GM12878 (cell line): ENCODE data around the gene AP1M1. TPM values are rescaled to one million over a fixed set of nuclear protein-coding genes. Genes with fewer than 3 reads are reported as not detected.

Experiments
- ATAC-seq: fragments of 200-7000 bp; cut with Tn5 transposase; 3 replicates; pipeline ENCODE4 v1.9.1; 2020; ENCODE audit warnings: mild to moderate bottlenecking, moderate library complexity
- BruUV-seq: library from RNA; stranded (reverse); fragments of 400-500 nt; replicated peaks from 2 replicates; lab custom pipeline; 2021; lab: Mats Ljungman, UMichigan
- CTCF ChIA-PET: fragments of 300-600 bp; sonication (Branson Sonifier 250); formaldehyde crosslinking; extraction: SDS; loops from one replicate; lab custom pipeline; 2021; ENCODE audit warnings: inconsistent platforms; lab: Yijun Ruan, JAX
- POLR2A ChIA-PET: fragments of 350-600 bp; formaldehyde crosslinking; extraction: SDS; loops from one replicate; lab custom pipeline; 2021; ENCODE audit warnings: inconsistent platforms; lab: Charles Lee
- RAD21 ChIA-PET: fragments of 300-600 bp; sonication (Branson Sonifier 250); formaldehyde crosslinking; loops from one replicate; lab custom pipeline; 2023; ENCODE audit warnings: antibody characterized with exemption; ENCODE audit not compliant: unreplicated experiment; lab: Charles Lee
- SMC1A ChIA-PET: fragments of 300-600 bp; sonication (Branson Sonifier 250); formaldehyde crosslinking; loops from one replicate; lab custom pipeline; 2023; ENCODE audit not compliant: unreplicated experiment, uncharacterized antibody; lab: Charles Lee
- DNase-seq: peaks from one replicate; pipeline ENCODE4 v3.0.0-alpha.2; 2011; ENCODE audit warnings: low read depth, low spot score
- FAIRE-seq: peaks from 3 replicates; lab custom pipeline; 2011; peaks lifted over from hg19 to GRCh38; lab: Jason Lieb, UNC
- H2AFZ ChIP-seq: 2 replicates; pipeline ENCODE4 v1.6.0; 2011; ENCODE audit warnings: low read depth, low read length, control low read depth; ENCODE audit not compliant: control insufficient read depth
- H3K27ac ChIP-seq: 2 replicates; pipeline ENCODE4 v1.5.1; 2011; ENCODE audit warnings: control low read depth; ENCODE audit not compliant: control insufficient read depth, insufficient read depth
- H3K27me3 ChIP-seq, 2 experiments: replicated peaks in 1 of 2; 2 replicates each; pipeline versions ENCODE4 v1.6.0 to v1.6.1; 2011; ENCODE audit warnings: low read length in 1 of 2; ENCODE audit not compliant: control insufficient read depth in 2 of 2, insufficient read depth in 2 of 2
- H3K36me3 ChIP-seq, 2 experiments: 2 replicates each; pipeline ENCODE4 v1.5.1; 2011; ENCODE audit warnings: low read length in 1 of 2; ENCODE audit not compliant: control insufficient read depth in 2 of 2, insufficient read depth in 2 of 2
- H3K4me1 ChIP-seq: 2 replicates; pipeline ENCODE4 v1.6.1; 2011; ENCODE audit warnings: mild to moderate bottlenecking, low read length, moderate library complexity, mixed read lengths; ENCODE audit not compliant: control insufficient read depth, insufficient read depth
- H3K4me2 ChIP-seq: 2 replicates; pipeline ENCODE4 v1.6.0; 2011; ENCODE audit warnings: control low read depth; ENCODE audit not compliant: control insufficient read depth, insufficient read depth
- H3K4me3 ChIP-seq: fragments of 200-600 bp; sonication (generic); 2 replicates; pipeline ENCODE4 v1.5.1; 2016
- H3K79me2 ChIP-seq: 2 replicates; pipeline ENCODE4 v1.6.0; 2011; ENCODE audit warnings: low read length; ENCODE audit not compliant: control insufficient read depth, insufficient read depth
- H3K9ac ChIP-seq: 2 replicates; pipeline ENCODE4 v1.8.0; 2011; ENCODE audit warnings: low read length, control low read depth, mixed read lengths; ENCODE audit not compliant: control insufficient read depth, insufficient read depth
- H3K9me3 ChIP-seq: replicated peaks from 3 replicates; pipeline ENCODE4 v1.5.1; 2011; ENCODE audit warnings: mild to moderate bottlenecking, low read length; ENCODE audit not compliant: control insufficient read depth, insufficient read depth
- H4K20me1 ChIP-seq: 2 replicates; pipeline ENCODE4 v1.6.0; 2011; ENCODE audit not compliant: control insufficient read depth, insufficient read depth
- BHLHE40 ChIP-seq, 2 experiments: fragments of 450-650 bp in 1 of 2; IDR thresholded peaks; 2 replicates each; pipeline ENCODE4 v1.6.1; 2011 to 2017; ENCODE audit warnings: low read depth in 2 of 2, borderline replicate concordance in 1 of 2, improper control_type of control experiment in 1 of 2, low read length in 1 of 2, mild to moderate bottlenecking in 1 of 2
- CREM ChIP-seq: IDR thresholded peaks from 2 replicates; pipeline ENCODE4 v1.6.1; 2014; ENCODE audit warnings: antibody characterized with exemption, low read depth
- EZH2 ChIP-seq: IDR thresholded peaks from 2 replicates; pipeline ENCODE4 v1.6.1; 2012; ENCODE audit warnings: low read depth, mild to moderate bottlenecking, control low read depth, inconsistent platforms, low read length, borderline replicate concordance; ENCODE audit not compliant: control insufficient read depth
- IKZF2 ChIP-seq, 2 experiments: fragments of 450-650 bp; IDR thresholded peaks; 2 replicates each; pipeline ENCODE4 v1.6.1; 2017; ENCODE audit warnings: mild to moderate bottlenecking in 2 of 2, moderate library complexity in 2 of 2
- KLF5 ChIP-seq: fragments of 450-650 bp; IDR thresholded peaks from 2 replicates; pipeline ENCODE4 v1.6.1; 2014; ENCODE audit warnings: mild to moderate bottlenecking; ENCODE audit not compliant: partially characterized antibody
- NR2F1 ChIP-seq: fragments of 450-650 bp; conservative IDR thresholded peaks from 2 replicates; pipeline ENCODE4 v1.6.1; 2017; ENCODE audit warnings: mild to moderate bottlenecking
- POU2F2 ChIP-seq: IDR thresholded peaks from 3 replicates; pipeline ENCODE4 v1.6.1; 2011; ENCODE audit warnings: low read depth, mild to moderate bottlenecking, low read length, borderline replicate concordance
- RUNX3 ChIP-seq: IDR thresholded peaks from 2 replicates; pipeline ENCODE4 v1.6.1; 2012; ENCODE audit warnings: low read length, inconsistent platforms
- SMC3 ChIP-seq: IDR thresholded peaks from 2 replicates; pipeline ENCODE4 v1.6.1; 2011; ENCODE audit warnings: low read length, improper control_type of control experiment, borderline replicate concordance
- SP1 ChIP-seq: IDR thresholded peaks from one replicate; pipeline ENCODE4 v1.6.1; 2011; ENCODE audit warnings: low read depth, low read length
- SPI1 ChIP-seq: IDR thresholded peaks from 2 replicates; pipeline ENCODE4 v1.6.1; 2011; ENCODE audit warnings: low read depth, mild to moderate bottlenecking, low read length, moderate library complexity, borderline replicate concordance; ENCODE audit not compliant: insufficient read depth
- STAT3 ChIP-seq: IDR thresholded peaks from 2 replicates; pipeline ENCODE4 v1.6.1; 2011; ENCODE audit warnings: low read depth, low read length, improper control_type of control experiment
- WGBS: methylation state at CpG from one replicate; pipeline ENCODE4 v1.1.6; 2016; ENCODE audit warnings: low lambda C conversion rate; ENCODE audit not compliant: insufficient replicate concordance, insufficient coverage; ENCODE audit errors: missing lambda C conversion rate; 5-methylcytosine and 5-hydroxymethylcytosine counted together
- in situ Hi-C: fragments of 300-500 bp; cut with MboI; formaldehyde crosslinking; loops from 9 replicates; pipeline ENCODE4 v1.14.3; 2018; ENCODE audit warnings: mixed read lengths
- intact Hi-C: fragments of 100-400 bp; cut with micrococcal nuclease; formaldehyde crosslinking; loops from one replicate; pipeline ENCODE4 v1.14.2; 2022; ENCODE audit not compliant: unreplicated experiment
- polyA plus RNA-seq, 11 experiments: library from polyadenylated mRNA; depleted of rRNA in 4 of 11; unstranded in 6 of 11; stranded (reverse) in 5 of 11; fragments of >200 nt; fragmentation: Nextera tagmentation in 4 of 11; fragmentation: Illumina TruSeq in 1 of 11; extraction: Ambion mirVana in 4 of 11; extraction: Trizol in 1 of 11; gene quantifications; 1 replicate in 1 of 11; 2 replicates in 10 of 11; pipeline versions ENCODE4 v1.2.1 to v1.2.3, GENCODE V29; 2011 to 2016; ENCODE audit warnings: inconsistent platforms in 2 of 11, missing spikeins in 2 of 11, low read depth in 1 of 11
- total RNA-seq, 4 experiments: library from RNA; depleted of rRNA in 3 of 4; stranded (reverse); fragments of >200 nt in 3 of 4; fragmentation: Illumina TruSeq in 1 of 4; extraction: Trizol in 1 of 4; gene quantifications; 2 replicates each; pipeline versions ENCODE4 v1.2.1 to v1.2.3, GENCODE V29; 2013 to 2021

Gene AP1M1
- total and polyA plus RNA-seq, 10 of the 15 experiments (the other 5 are each of a cell fraction or from before 2014, with no cell fraction given) = 1.0 to 116 (median 44.7) TPM

GRCh38 chr19:16203256-16204004 is 5.7 kb downstream of the AP1M1 start:
- CTCF ChIA-PET = interaction anchor here (0.6 to 1.3 kb wide), 2 partner anchors 162 to 163 kb away, joined by 3 to 4 read pairs; no protein-coding TSS in a partner anchor
- Histone ChIP-seq H3K9me3 (no peaks in the 10 kb centered on the region), H3K9ac (no peak overlapping the region), H3K79me2 (peaks cover 17% of the 10 kb centered on the region), H3K27ac (no peak overlapping the region; the same call in 1 of the 2 replicates), H4K20me1 (no peaks in the 10 kb centered on the region; the same call in 1 of the 2 replicates), H3K36me3 (peaks cover 3 to 13% of the 10 kb centered on the region in 2 experiments; a peak in 3 of 4 replicates), H3K4me1 (peaks cover 22% of the 10 kb centered on the region), H3K4me3 (no peak overlapping the region), H2AFZ (no peak overlapping the region), H3K27me3 (no peaks in the 10 kb centered on the region), H3K4me2 (no peak overlapping the region)
- ATAC-seq = no peak
- in situ Hi-C loops = no loop called here
- RAD21 ChIA-PET = no interaction called here
- TF ChIP-seq STAT3 (no peak), EZH2 (no peak), BHLHE40 (IDR thresholded peaks at IDR 0.05; ENCODE audit: borderline replicate concordance in 1 of 2, low read depth in 2 of 2, low read length in 1 of 2) (no peak), RUNX3 (no peak), NR2F1 (no peak), SPI1 (no peak), KLF5 (no peak), POU2F2 (no peak), SP1 (no peak), CREM (no peak), IKZF2 (IDR thresholded peaks at IDR 0.05) (no peak), SMC3 (no peak)
- BruUV-seq = no TSS peak
- POLR2A ChIA-PET = no interaction called here
- FAIRE-seq = no peak
- SMC1A ChIA-PET = no interaction called here
- 83% methylated on average over 19 of the region's 19 CpGs for WGBS
- no peak for DNase-seq
- intact Hi-C loops = no loop called here
